ENCODE data around the gene BLCAP. TPM values are rescaled to one million over a fixed set of nuclear protein-coding genes. Genes with fewer than 3 reads are reported as not detected.
"Not testable (repeated sequence)": the region's sequence is repeated elsewhere in the genome, so short reads cannot be mapped to it uniquely, and the experiment has no call there.

Gene BLCAP
- total RNA-seq, 1 donor from 2014 or later: 42.7 TPM

- TF ChIP-seq CTCF (IDR thresholded peaks at IDR 0.05; ENCODE audit: unreplicated experiment): no peak
- no peak for DNase-seq (ENCODE audit: low spot score, unreplicated experiment)
- Mint-ChIP-seq H3K9me3 (ENCODE audit: low read depth) (no peaks in the 10 kb centered on the region), H3K27me3 (peaks cover 26% of the 10 kb centered on the region), H3K27ac (no peak overlapping the region), H3K36me3 (ENCODE audit: insufficient read depth) (no peaks in the 10 kb centered on the region), H3K4me1 (ENCODE audit: low read depth) (no peaks in the 10 kb centered on the region), H3K4me3 (ENCODE audit: low read depth) (no peak overlapping the region)
Measured at GRCh38 chr20:37475252-37475651, 52.4 kb downstream of the BLCAP start.

- no peak overlapping the region for H3K4me3 Mint-ChIP-seq (ENCODE audit: low read depth)
- H3K4me1 Mint-ChIP-seq (ENCODE audit: low read depth): no peaks in the 10 kb centered on the region
Measured at GRCh38 chr20:37474386-37474785, 53.3 kb downstream of the BLCAP start.

DNA sequence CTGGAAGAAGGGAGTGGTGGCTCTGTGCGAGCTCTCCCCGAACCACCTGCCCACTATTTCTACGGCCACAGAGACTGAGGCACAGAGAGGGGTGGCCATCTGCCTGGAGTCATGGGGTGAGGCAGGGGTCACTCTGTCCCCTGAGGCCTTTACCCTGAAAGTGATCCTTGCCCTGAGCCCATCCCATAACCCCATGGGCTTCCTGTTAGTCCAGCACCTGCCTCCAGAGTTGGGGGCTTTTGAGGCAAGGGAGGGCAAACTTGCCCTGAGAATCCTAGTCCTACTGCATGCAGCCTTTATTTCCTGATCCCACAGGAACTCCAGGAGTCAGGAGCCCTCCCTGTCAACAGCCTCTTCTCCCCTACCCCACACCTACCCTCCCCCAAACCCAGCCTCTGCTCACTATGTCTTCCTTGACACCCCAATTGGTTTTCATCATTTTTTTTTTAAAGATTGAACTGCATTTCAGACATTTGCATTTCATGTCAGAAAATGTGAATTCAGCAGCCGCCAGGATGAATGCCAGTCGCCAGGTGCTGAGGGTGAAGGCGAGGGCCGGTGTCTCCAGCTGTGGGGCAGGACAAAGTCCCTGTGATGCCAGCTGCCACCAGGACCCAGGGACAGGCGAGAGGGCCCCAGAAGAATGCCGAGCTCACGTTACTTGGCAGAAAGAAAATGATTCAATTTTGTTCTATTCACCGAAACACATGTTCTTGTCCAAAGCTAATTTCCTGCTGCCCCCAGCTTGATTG is 54.3 kb downstream of the BLCAP start:
- peaks cover 22% of the 10 kb centered on the region for H3K27me3 Mint-ChIP-seq
- DNase-seq (ENCODE audit: low spot score, unreplicated experiment): no peak
- H3K9me3 Mint-ChIP-seq (ENCODE audit: low read depth): no peaks in the 10 kb centered on the region
- no peak overlapping the region for H3K27ac Mint-ChIP-seq
- no peak overlapping the region for H3K4me3 Mint-ChIP-seq (ENCODE audit: low read depth)
- no peak for TF ChIP-seq CTCF (IDR thresholded peaks at IDR 0.05; ENCODE audit: unreplicated experiment)
- no peaks in the 10 kb centered on the region for H3K36me3 Mint-ChIP-seq (ENCODE audit: insufficient read depth)
- no peaks in the 10 kb centered on the region for H3K4me1 Mint-ChIP-seq (ENCODE audit: low read depth)

More at GRCh38 chr20:37474386-37474785, 53.3 kb downstream of the BLCAP start:
- no peaks in the 10 kb centered on the region for H3K9me3 Mint-ChIP-seq (ENCODE audit: low read depth)
- DNase-seq (ENCODE audit: low spot score, unreplicated experiment): no peak
- no peak overlapping the region for H3K27ac Mint-ChIP-seq
- H3K27me3 Mint-ChIP-seq: peaks cover 22% of the 10 kb centered on the region
- no peak for TF ChIP-seq CTCF (IDR thresholded peaks at IDR 0.05; ENCODE audit: unreplicated experiment)
- H3K36me3 Mint-ChIP-seq (ENCODE audit: insufficient read depth): no peaks in the 10 kb centered on the region

- not testable (repeated sequence) for DNase-seq (ENCODE audit: low spot score, unreplicated experiment); H3K36me3 Mint-ChIP-seq (ENCODE audit: insufficient read depth); H3K9me3 Mint-ChIP-seq (ENCODE audit: low read depth); H3K4me3 Mint-ChIP-seq (ENCODE audit: low read depth); H3K4me1 Mint-ChIP-seq (ENCODE audit: low read depth); H3K27ac Mint-ChIP-seq
- H3K27me3 Mint-ChIP-seq: peaks cover 19% of the 10 kb centered on the region
Measured at GRCh38 chr20:37472435-37472834, 55.2 kb downstream of the BLCAP start.

- Mint-ChIP-seq H3K9me3 (ENCODE audit: low read depth) (no peaks in the 10 kb centered on the region), H3K4me1 (ENCODE audit: low read depth) (no peaks in the 10 kb centered on the region), H3K27ac (no peak overlapping the region), H3K4me3 (ENCODE audit: low read depth) (no peak overlapping the region), H3K27me3 (peaks cover 19% of the 10 kb centered on the region), H3K36me3 (ENCODE audit: insufficient read depth) (no peaks in the 10 kb centered on the region)
- no peak for TF ChIP-seq CTCF (IDR thresholded peaks at IDR 0.05; ENCODE audit: unreplicated experiment)
- DNase-seq (ENCODE audit: low spot score, unreplicated experiment): no peak
Measured at GRCh38 chr20:37471741-37472235, 55.9 kb downstream of the BLCAP start.

GRCh38 chr20:37470190-37470589 is 57.5 kb downstream of the BLCAP start:
- not testable (repeated sequence) for H3K27ac Mint-ChIP-seq; H3K4me3 Mint-ChIP-seq (ENCODE audit: low read depth); H3K9me3 Mint-ChIP-seq (ENCODE audit: low read depth); H3K4me1 Mint-ChIP-seq (ENCODE audit: low read depth); DNase-seq (ENCODE audit: low spot score, unreplicated experiment); H3K36me3 Mint-ChIP-seq (ENCODE audit: insufficient read depth)
- peaks cover 20% of the 10 kb centered on the region for H3K27me3 Mint-ChIP-seq
